HG02610 (cell line): ENCODE results near the gene ZIC5.

Experiments used
- ATAC-seq: cut with Tn5 transposase; IDR thresholded peaks from one replicate; pipeline ENCODE4 v1.9.1; 2021; ENCODE audit warnings: mild to moderate bottlenecking, moderate library complexity; ENCODE audit not compliant: unreplicated experiment

The ZIC5 gene

DNA sequence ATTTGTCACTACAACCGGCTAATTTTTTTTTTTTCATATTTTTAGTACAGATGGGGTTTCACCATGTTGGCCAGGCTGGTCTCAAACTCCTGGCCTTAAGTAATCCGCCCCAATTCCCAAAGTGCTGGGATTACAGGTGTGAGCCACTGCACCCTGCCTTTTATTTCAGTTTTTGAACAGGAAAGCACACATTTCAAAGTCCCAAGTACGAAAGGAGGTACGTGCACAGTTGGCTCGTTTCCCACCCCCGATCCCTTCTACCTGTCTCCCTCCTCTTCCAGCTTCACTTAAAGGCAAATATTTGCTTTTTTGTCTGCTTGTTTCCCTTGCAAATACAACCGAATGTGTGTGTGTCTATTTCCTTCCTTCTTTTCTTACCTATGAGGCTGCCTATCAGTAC, 30.5 kb downstream of the ZIC5 start:
- ATAC-seq = no peak

- no peak for ATAC-seq
Measured at GRCh38 chr13:99938635-99939034, 32.9 kb downstream of the ZIC5 start.

GRCh38 chr13:99935772-99936171, 35.8 kb downstream of the ZIC5 start:
- ATAC-seq = no peak

GRCh38 chr13:99932912-99933311, 38.7 kb downstream of the ZIC5 start:
- ATAC-seq = no peak

DNA sequence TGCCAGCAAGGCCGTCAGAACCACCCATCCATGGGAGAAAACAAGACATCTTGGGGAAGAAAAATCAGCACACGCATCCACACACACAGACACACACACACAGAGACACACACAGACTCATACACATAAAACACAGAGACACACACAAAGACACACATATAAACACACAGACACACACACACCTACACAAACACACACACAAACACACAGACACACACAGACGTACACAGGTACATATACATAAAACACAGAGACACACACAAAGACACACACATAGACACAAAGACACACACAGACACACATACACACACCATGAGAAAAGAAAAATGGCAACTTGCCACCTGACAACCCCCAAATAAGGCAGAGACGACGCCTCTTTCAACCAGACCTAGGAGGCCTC, 40.6 kb downstream of the ZIC5 start:
- no peak for ATAC-seq

- ATAC-seq = no peak
Measured at GRCh38 chr13:99929866-99930265, 41.7 kb downstream of the ZIC5 start.

DNA sequence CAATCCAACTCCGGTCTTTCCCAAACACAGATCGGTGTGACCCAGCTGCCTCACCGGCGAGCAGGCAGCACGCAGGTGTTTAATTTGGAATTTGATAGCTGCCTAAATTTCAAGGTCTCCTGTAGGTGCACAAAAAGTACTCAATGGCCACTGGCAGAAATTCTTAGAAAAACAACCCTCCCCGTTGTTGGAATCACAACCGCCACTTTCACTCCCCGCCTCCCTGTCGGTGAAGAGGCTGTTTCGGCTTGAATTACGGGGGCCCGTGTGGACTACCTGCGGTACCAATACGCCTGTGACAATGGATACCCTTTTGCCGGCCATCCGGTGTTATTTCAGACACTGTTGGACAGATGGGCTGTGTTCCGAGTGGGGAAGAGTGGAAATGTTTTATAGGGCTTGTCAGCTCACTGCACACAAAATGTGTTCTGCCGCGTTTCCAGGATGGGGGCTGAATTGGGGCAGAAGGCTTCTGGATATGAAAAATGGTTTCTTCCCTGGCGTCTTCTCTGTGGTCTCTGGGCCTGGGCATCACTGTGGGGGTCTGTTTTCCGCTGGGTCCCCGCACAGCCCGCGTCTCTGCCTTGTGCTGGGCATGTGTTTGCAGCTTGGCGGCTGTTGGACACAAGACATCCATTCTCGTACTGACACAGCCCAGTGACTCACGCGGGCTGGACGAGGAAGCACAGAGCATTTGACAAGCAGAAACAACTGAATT, 45.4 kb downstream of the ZIC5 start:
- no peak for ATAC-seq

DNA sequence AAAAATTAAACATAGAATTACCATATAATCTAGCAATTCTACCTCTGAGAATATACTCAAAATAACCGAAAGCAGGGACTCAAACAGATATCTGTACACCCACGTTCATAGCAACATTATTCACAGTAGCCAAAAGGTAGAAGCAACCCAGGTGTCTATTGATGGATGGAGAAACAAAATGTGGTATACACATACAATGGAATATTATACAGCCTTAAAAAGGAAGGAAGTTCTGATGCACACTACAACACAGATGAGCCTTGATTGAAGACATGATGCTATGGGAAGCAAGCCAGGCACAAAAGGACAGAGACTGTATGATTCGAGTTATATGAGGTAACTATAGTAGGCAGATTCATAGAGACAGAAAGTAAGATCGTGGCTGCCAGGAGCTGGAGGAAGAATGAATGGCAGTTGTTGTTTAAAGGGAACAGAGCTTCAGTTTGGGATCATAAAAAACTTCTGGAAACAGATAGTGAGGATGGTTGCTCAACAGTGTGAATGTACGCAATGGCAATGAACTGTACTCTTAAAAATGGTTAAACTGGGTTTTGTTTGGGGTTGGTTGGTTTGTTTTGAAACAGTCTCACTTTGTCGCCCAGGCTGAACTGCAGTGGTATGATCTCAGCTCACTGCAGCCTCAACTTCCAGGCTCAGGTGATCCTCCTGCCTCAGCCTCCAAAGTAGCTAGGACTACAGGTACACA, 47.5 kb downstream of the ZIC5 start:
- ATAC-seq = no peak

DNA sequence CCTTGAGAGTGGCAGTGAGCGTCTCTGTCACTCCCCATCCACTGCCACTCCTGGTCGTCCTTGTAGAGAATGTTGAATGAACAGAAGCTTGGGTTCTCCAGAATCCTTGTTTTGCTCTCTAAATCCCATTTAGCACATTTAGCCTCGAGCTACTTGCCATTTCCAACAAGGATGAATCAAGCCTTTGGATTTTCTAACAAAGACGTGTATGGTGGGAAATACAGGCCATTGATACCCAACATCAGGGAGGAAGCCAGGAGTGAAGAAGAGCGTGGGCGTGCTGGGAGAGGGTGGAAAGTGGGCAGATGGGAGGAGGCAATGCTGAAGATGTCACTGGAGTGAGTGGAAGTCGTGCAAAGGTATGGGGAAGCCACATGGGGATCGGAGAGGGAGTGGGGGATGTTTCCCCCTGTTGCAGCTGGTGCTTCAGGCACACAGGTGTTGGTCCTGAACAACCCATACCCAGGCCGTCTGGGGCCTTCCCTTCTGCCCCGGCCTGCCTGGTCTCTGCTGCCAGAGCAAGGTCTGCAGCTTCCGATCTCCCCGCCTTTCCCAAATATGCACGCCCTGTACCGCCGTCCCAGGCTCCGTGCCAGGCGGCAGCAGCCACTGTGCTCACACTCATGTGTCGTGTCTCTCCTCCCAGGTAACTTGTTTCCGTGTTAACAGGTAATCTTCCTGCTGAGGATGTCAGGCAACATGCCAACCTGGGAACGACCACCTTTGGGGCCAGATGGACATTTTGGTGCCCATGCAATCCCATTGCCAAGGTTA, 48.7 kb downstream of the ZIC5 start:
- ATAC-seq = no peak

DNA sequence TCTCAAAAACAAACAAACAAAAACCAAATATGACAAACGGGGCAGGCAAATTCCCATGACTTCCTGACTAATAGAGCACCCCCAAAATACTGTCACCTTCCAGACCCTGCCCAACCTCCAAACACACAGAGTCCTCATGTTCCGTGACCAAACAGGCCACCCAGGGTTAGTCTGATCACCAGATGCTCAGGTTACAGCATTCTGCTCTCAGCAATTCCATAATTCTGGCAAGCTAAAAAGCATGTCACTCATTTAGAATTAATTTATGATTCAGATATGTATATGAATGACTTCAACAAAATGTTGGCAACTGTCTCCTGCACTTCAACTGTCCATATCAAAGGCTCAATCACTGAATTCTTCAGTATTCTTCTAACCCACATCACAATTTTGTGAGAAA, 52.4 kb downstream of the ZIC5 start:
- ATAC-seq = no peak

GRCh38 chr13:99916366-99917103, 55.0 kb downstream of the ZIC5 start:
- ATAC-seq = peak; percentile 79

DNA sequence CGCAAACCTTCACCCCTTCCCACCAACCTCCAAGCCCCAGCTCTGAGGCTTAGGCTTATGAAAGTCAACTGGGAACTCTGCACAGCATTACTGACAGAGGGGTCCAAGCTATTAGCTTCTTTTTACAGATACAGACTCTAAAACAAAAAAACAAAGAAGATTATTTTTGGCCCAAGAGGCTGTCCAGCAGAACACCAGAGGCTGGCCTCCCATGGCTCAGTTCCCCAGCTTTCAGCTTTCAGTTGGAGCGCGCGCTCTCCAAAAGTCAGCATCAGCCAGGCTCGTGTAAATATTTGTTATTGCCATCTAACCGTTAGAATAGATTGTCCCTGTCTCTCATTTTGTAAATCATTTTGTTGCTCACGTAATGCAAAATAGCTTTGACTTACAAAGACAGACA, 58.4 kb downstream of the ZIC5 start:
- no peak for ATAC-seq
